Bladder microvascular endothelial cell (primary cell): ENCODE results near the gene SIMC1. TPM values are rescaled to one million over a fixed set of nuclear protein-coding genes. Genes with fewer than 3 reads are reported as not detected.

ENCODE experiments used
- total RNA-seq: library from RNA; depleted of rRNA; stranded (reverse); fragments of >200 nt; gene quantifications from 2 replicates; pipeline ENCODE4 v1.2.3, GENCODE V29; 2014

SIMC1 gene
- total RNA-seq: 1.5 and 5.0 TPM in 2 replicates

GRCh38 chr5:176237971-176238644 lies at the start of gene SIMC1:
TSS of gene SIMC1 (plus strand) at chr5:176238424. CDS start at chr5:176238509, 85 bp downstream.

GRCh38 chr5:176361437-176362232 lies 123.4 kb downstream of the SIMC1 start, which contains the start of gene KIAA1191:
TSS of gene KIAA1191 (minus strand) at chr5:176361764. CDS start at chr5:176359508, 2,256 bp downstream.

GRCh38 chr5:176365351-176366231 lies 127.4 kb downstream of the SIMC1 start, which contains the start of gene ARL10:
TSS of gene ARL10 (plus strand) at chr5:176365487. CDS start at chr5:176365564, 77 bp downstream.

GRCh38 chr5:176388444-176389134 lies 150.4 kb downstream of the SIMC1 start, which contains the start of the genes HIGD2A and NOP16:
TSS of gene HIGD2A (plus strand) at chr5:176388751. CDS start at chr5:176388820, 69 bp downstream.
TSS of gene NOP16 (minus strand) at chr5:176388598. CDS start at chr5:176388539, 59 bp downstream.

Other genes starting within 250 kb of the SIMC1 start
- gene KIAA1191, start 123.3 kb downstream of the SIMC1 start, total RNA-seq: 53.3 and 79.9 TPM in 2 replicates
- gene ARL10, start 127.1 kb downstream of the SIMC1 start, total RNA-seq: 5.8 and 19.7 TPM in 2 replicates
- gene NOP16, start 150.2 kb downstream of the SIMC1 start, total RNA-seq: 15.9 and 19.8 TPM in 2 replicates
- gene HIGD2A, start 150.3 kb downstream of the SIMC1 start, total RNA-seq: 20.6 and 27.6 TPM in 2 replicates
- 88.4 and 171 TPM in 2 replicates for gene CLTB, start 178.1 kb downstream of the SIMC1 start, total RNA-seq
- 24.3 and 66.0 TPM in 2 replicates for gene FAF2, start 210.0 kb downstream of the SIMC1 start, total RNA-seq